Endothelial cell (in vitro differentiated cells): ENCODE results near the gene GSX1. TPM values are rescaled to one million over a fixed set of nuclear protein-coding genes. Genes with fewer than 3 reads are reported as not detected.

Source experiments
- DNase-seq: peaks from one replicate; pipeline ENCODE4 v3.0.0; 2021; ENCODE audit warnings: low spot score
- H3K27ac Mint-ChIP-seq: one replicate; pipeline ENCODE4 v1.8.0; 2021; ENCODE audit warnings: mixed read lengths, inconsistent platforms; ENCODE audit not compliant: unreplicated experiment
- H3K27me3 Mint-ChIP-seq: one replicate; pipeline ENCODE4 v1.8.0; 2021; ENCODE audit warnings: mild to moderate bottlenecking, moderate library complexity, mixed read lengths, inconsistent platforms; ENCODE audit not compliant: unreplicated experiment
- H3K36me3 Mint-ChIP-seq: one replicate; pipeline ENCODE4 v1.8.0; 2021; ENCODE audit warnings: mild to moderate bottlenecking, low read depth, mixed read lengths, inconsistent platforms; ENCODE audit not compliant: unreplicated experiment
- H3K4me1 Mint-ChIP-seq: one replicate; pipeline ENCODE4 v1.8.0; 2021; ENCODE audit warnings: mild to moderate bottlenecking, mixed read lengths, inconsistent platforms; ENCODE audit not compliant: unreplicated experiment
- H3K4me3 Mint-ChIP-seq: one replicate; pipeline ENCODE4 v1.8.0; 2021; ENCODE audit warnings: mild to moderate bottlenecking, mixed read lengths, inconsistent platforms; ENCODE audit not compliant: unreplicated experiment
- H3K9me3 Mint-ChIP-seq: one replicate; pipeline ENCODE4 v1.8.0; 2021; ENCODE audit warnings: mixed read lengths, inconsistent platforms; ENCODE audit not compliant: unreplicated experiment
- CTCF ChIP-seq: fragments of 200-600 bp; sonication (generic); IDR thresholded peaks from one replicate; pipeline ENCODE4 v1.5.0; 2021; ENCODE audit warnings: antibody characterized with exemption; ENCODE audit not compliant: unreplicated experiment
- total RNA-seq: library from RNA; stranded (reverse); fragmentation: NEBNext Ultra II Directional; extraction: Animal tissue kit (Norgen Biotek cat#: 25700); gene quantifications from one replicate; pipeline ENCODE4 v1.2.1, GENCODE V29; 2021; ENCODE audit not compliant: unreplicated experiment

GSX1 gene
- total RNA-seq, 1 donor from 2014 or later = not detected

DNA sequence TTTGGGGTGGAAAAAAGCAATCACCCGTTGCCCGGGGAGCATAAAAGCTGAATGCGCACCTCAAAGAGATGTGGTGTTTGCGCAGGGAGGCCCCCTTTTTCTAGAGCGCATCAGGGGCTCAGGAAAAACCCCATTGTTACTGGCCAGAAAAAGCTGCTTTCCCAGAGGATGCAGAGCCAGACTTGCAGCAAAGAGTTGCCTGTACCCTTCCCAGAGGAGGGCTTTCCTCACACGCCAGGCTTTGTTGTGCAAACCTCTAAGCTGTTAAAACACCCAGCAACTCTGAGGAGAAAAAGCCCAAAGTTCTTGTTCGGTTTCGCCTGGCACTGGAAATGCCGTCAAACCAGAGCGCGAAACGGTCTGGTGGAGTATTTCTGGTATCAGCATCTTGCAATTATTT, 29.3 kb downstream of the GSX1 start:
- TF ChIP-seq CTCF = no peak
- no peak overlapping the region for H3K4me3 Mint-ChIP-seq
- H3K4me1 Mint-ChIP-seq = no peaks in the 10 kb centered on the region
- H3K27me3 Mint-ChIP-seq = peaks cover 31% of the 10 kb centered on the region
- DNase-seq = no peak
- no peaks in the 10 kb centered on the region for H3K36me3 Mint-ChIP-seq
- no peak overlapping the region for H3K27ac Mint-ChIP-seq
- no peaks in the 10 kb centered on the region for H3K9me3 Mint-ChIP-seq

DNA sequence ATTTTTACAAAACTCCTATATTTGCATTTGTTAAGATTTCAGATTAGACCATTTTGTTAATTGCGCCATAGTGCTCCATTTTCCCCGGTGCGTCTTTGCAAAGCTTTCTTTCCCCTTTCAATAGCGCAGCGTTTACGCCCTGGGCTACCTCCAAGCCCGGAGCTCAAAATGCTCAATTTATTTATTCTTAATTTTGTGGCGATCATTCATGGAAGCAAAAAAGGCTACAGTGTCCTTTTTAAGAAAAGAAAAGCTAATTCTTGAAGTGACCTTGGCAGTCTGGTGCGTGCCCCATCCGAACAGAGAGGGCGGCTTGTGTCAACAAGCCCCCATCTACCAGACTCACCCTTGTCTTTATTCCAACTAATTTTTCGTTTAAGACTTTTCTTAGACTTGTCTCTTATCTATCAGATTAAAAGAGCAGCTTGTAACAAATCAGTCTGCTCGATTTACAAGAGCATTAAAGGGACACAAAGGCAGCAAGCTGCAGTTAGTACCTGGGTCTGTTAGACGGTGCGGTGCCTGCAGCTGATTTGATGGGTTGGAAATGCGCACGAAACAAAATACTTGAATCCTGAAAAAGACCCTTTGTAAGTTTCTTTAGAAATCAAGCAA, 30.1 kb downstream of the GSX1 start:
- Mint-ChIP-seq H3K27me3 (peaks cover 26% of the 10 kb centered on the region), H3K9me3 (no peaks in the 10 kb centered on the region), H3K4me3 (no peak overlapping the region), H3K36me3 (no peaks in the 10 kb centered on the region), H3K27ac (no peak overlapping the region), H3K4me1 (no peaks in the 10 kb centered on the region)
- TF ChIP-seq CTCF = no peak
- no peak for DNase-seq

DNA sequence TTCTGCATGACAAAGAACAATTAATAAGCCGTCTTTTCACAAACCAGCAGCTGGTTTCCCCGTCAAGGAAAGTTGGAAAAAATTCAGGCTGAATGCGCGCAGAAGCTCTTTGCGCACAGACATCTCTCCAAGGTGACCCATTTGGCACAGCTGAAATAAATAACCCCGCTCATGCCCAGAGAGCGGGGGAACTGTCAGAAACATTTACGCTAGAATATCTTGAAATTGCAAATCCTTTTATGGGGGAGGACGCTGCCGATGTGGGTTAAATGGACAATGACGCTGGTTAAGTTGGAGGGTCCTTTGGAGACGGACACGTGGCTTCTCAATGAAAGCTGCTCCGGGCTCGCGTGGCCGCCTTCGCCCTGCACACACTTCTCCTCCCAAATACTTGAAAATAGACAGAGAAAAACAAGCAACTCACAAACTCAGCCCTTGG, 30.6 kb downstream of the GSX1 start:
- no peak for TF ChIP-seq CTCF
- H3K27ac Mint-ChIP-seq = no peak overlapping the region
- no peak for DNase-seq
- H3K4me1 Mint-ChIP-seq = no peaks in the 10 kb centered on the region
- H3K9me3 Mint-ChIP-seq = no peaks in the 10 kb centered on the region
- H3K36me3 Mint-ChIP-seq = no peaks in the 10 kb centered on the region
- no peak overlapping the region for H3K4me3 Mint-ChIP-seq
- peaks cover 23% of the 10 kb centered on the region for H3K27me3 Mint-ChIP-seq

DNA sequence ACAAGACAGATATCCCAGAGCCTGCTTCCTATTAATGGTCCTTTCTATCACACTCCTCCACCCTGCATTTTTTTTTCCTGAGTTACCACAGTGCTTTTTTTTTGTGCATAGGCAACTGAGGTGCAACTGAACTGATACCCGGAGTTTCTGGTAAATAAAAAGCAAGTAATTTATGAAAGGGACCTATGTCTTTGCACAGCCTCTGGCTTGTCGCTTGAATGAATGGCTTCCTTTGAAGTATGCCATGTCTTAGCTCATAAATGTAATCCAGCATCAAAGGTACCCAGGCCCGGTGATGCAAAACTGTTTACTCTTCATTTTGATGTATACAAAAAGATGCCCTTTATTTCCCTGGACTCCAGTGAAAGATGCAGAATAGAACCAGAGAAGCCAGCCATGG, 31.8 kb downstream of the GSX1 start:
- no peak for DNase-seq
- H3K27me3 Mint-ChIP-seq = peaks cover 22% of the 10 kb centered on the region
- no peaks in the 10 kb centered on the region for H3K9me3 Mint-ChIP-seq
- H3K4me3 Mint-ChIP-seq = no peak overlapping the region
- no peaks in the 10 kb centered on the region for H3K4me1 Mint-ChIP-seq
- no peak for TF ChIP-seq CTCF
- no peak overlapping the region for H3K27ac Mint-ChIP-seq
- H3K36me3 Mint-ChIP-seq = no peaks in the 10 kb centered on the region

DNA sequence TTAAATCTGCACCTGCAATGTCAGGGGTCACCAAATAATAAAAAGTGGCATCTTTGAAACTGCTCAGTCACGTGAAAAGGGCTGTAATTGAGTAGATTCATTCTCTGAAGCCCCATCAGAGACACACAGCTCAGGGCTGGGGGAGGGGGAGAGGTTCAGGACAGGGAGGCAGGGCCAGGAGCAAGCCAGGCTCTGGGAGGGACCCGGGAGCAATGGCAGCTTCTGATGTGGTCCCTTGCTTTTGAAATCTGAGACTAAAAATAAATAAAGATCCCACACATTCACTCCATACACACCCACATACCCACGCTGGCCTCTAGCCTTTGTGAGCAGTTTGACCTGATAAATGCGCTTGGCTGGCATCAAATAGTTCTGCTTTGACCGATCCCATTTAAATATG, 32.8 kb downstream of the GSX1 start:
- no peak for TF ChIP-seq CTCF
- H3K36me3 Mint-ChIP-seq = no peaks in the 10 kb centered on the region
- H3K27me3 Mint-ChIP-seq = peaks cover 13% of the 10 kb centered on the region
- no peaks in the 10 kb centered on the region for H3K9me3 Mint-ChIP-seq
- H3K4me1 Mint-ChIP-seq = no peaks in the 10 kb centered on the region
- no peak for DNase-seq
- H3K4me3 Mint-ChIP-seq = no peak overlapping the region
- no peak overlapping the region for H3K27ac Mint-ChIP-seq
